ENCODE measurements around the gene NME1.

- TF ChIP-seq POLR2A (IDR thresholded peaks at IDR 0.05): no peak
- TF ChIP-seq POLR2AphosphoS5 (IDR thresholded peaks at IDR 0.05): no peak
These were observed 36.3 kb downstream of the NME1 start for GRCh38 chr17:51189628-51190027.
